Middle frontal gyrus (tissue), 1 donor: Measurements from ENCODE around the gene HIF1A.

Experiments
- DNase-seq: peaks from one replicate; pipeline ENCODE4 v3.0.0-alpha.2; 2015; ENCODE audit warnings: low spot score; ENCODE audit errors: extremely low spot score

Gene HIF1A

GRCh38 chr14:61672796-61673195 lies 22.5 kb upstream of the HIF1A start:
- DNase-seq, result no peak

- DNase-seq, result no peak
Observed at GRCh38 chr14:61673305-61673704, 22.0 kb upstream of the HIF1A start.

DNA sequence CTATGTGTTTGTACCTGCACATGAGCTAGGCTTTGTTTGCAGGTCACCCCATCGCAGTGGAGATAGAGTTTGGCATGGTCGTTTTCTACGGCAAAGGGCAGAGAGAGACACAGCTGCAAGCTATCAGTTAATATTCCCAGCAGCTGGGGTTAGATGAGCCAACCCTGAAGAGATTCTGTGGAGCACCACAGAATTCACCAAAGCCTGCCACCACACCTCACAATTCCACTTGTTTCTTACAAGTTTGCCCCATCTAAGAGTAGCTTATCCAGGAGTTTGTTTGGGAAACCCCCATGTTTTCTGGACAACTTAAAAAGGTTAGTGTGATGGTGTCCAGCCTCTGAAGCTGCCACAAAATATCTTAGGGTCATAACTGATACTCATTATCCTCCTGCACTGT lies 20.0 kb upstream of the HIF1A start:
- no peak for DNase-seq

DNA sequence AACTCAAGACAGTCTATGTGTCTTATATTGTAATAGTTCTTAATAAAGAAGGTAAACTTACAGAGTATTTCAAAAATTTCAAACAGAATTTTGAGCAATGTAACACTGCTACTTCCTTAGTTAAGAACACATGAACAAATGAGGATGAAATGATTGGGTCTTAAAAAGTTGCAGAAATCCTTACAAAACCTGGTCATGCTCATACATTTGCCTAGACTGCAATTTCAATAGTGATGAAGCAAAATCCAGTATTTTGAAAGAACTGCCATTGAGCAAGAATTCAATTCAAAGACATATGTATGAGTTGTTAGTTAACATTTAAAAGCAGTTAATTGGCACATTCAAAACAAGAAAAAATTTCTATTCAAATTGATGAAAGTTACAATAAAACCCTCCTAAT lies 17.8 kb upstream of the HIF1A start:
- no peak for DNase-seq

DNA sequence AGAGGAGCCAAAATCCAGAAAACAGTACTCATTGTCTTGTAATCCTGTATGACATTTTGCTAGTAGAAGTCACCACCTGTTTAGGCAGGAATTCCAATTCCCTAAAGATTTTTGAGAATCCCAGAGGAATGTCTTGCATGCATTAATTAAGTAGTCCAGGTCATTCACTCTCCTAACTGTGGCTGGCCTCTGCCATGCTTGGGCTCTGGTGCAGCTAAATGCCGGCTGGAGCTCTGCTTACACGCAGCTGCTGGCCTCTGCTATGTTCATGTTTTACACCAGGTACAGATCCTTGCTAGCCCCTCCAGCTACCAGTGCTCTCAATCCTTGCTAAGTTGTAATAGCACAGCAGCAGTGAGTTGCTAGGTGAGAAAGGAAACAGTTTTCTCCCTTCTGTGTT lies 16.3 kb upstream of the HIF1A start:
- no peak for DNase-seq

DNA sequence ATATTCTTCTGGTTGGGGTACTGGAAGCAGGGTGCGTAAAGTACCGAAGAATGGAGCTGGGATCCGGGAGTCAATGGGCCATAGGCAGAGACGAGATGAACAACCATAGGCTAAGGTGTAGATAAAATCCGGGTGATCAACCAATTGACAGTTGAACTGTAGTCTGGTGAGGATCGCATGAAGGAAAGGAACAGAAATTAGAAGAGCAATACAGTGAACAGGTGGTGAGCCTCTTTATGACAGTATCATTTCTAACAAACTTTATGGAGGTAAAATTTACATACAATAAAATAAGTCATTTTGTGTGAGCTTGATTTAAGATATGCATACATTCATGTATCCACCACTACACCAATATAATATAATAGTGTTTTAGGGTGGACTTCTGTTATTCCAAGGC lies 13.9 kb upstream of the HIF1A start:
- DNase-seq, result no peak

- no peak for DNase-seq
Observed at GRCh38 chr14:61683108-61683507, 12.2 kb upstream of the HIF1A start.

DNA sequence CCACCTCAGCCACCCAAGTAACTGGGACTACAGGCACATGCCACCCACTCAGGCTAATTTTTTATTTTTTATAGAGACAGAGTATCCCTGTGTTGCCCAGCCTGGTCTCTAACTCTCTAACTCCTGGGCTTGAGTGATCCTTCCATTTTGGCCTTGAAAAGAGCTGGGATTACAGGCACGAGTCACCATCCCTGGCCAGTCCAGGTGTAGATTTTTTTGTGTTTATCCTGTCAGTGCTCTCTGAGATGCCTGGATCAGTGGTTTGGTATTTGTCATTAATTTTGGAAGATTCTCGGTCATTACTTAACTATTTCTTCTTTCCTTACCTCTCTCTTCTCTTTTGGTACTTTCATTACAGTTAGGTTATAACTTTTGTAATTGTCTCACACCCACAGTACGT lies 5.3 kb upstream of the HIF1A start:
- DNase-seq, result no peak

DNA sequence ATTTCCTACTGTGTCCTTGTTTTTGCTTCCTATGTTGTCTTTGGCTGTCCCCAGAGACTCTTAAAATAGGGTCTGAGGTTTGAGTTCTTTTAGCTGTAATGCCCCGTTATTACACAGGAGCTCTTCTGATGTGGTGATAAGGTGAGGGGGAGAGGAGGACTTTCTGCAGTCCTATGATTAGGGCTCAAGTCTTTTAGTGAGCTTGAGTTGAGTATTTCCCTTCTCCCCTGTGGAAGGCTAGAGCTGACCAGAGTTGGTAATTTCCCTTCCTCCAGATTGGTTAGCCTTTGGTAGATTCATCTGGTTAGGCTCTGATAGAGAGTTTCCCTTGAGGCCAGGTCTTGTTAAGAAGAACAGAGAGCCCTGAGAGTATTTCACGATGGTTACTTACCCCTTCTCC lies 4.3 kb upstream of the HIF1A start:
- no peak for DNase-seq

GRCh38 chr14:61691495-61691894 lies 3.8 kb upstream of the HIF1A start:
- no peak for DNase-seq

DNA sequence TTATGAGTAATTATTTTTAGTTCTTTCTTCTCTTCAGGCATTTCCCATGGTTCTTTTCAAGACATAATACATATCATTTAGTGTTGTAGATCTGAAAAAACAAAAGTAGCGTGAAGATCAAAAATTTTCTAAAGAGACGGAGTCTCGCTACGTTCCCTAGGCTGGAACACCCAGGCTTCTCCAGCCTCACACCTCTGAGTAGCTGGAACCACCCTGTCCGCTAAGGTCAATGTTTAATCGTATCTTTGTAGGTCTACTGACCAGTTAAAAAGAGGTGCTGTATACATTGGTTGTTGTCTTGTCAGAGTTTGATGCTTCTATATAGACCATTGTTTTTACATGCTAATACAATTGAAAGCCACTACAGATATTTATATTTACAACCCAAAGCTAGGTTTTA lies 1.3 kb upstream of the HIF1A start:
- DNase-seq, result no peak

DNA sequence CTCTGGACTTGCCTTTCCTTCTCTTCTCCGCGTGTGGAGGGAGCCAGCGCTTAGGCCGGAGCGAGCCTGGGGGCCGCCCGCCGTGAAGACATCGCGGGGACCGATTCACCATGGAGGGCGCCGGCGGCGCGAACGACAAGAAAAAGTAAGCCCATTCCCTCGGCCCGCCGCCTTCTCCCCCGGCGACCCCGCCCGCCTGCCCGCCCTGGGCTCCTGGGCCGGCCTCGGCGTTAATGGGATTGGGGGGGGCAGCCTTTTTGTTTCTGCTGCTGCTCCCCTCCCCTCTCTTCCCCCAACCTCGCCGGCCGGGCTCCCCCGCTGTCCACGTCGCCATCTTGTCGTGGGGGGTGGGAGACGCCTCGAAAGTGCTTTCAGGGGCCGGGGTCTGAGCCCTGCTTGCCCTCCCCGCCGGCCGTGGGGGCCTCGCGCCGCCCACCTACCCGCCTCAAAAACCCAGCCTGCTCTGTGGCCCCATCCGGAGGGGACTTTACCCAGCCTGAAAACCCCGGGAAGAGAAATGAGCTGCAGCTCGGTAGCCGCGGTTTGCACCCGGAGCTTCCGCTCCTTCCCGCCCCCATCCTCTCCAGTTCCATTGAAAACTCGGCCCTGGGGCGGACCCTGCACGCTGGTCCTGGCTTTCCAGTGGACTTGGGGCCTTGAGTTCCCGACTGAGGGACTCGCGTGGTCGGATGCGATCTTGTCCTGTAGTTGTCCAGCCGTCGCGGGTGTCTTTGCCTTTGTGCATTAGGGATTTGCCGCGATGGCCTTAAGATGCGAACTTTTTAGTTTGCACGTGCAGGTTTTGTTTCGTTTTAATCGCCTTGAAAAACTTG lies 598 bp downstream of the HIF1A start:
- DNase-seq, result no peak

- no peak for DNase-seq
Observed at GRCh38 chr14:61696753-61697318, 1.5 kb downstream of the HIF1A start.

GRCh38 chr14:61698206-61698980 lies 3.1 kb downstream of the HIF1A start:
- DNase-seq, result no peak

GRCh38 chr14:61699027-61699426 lies 3.7 kb downstream of the HIF1A start:
- no peak for DNase-seq

DNA sequence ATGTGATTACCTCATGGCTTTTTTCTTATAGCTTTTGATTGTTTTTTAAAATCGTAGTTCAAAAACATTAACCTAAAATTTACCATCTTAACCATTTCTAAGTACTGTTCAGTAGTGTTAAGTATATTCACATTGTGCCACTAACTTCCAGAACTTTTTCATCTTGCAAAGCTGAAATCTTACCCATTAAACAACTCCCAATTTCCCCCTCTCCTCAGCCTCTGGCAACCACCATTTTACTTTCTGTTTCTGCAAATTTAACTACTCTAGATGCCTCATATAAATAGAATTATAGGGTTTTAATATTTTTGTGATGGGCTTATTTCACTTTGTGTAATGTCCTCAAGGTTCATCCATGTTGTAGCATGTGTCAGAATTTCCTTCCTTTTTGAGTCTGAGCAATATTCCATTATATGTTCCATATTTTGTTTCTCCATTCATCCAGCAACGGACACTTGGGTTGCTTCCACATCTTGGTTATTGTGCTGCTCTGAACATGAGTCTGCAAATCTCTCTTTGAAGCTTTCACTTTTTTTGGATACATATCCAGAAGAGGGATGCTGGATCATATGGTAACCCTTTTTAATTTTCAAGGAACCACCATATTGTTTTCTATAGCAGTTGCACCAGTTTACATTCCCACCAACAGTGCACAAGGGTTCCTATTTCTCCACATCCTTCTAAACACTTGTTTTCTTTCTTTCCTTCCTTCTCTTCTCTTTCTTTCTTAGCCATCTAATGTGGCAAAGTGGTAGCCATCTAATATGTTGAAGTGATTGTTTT lies 5.0 kb downstream of the HIF1A start:
- no peak for DNase-seq

DNA sequence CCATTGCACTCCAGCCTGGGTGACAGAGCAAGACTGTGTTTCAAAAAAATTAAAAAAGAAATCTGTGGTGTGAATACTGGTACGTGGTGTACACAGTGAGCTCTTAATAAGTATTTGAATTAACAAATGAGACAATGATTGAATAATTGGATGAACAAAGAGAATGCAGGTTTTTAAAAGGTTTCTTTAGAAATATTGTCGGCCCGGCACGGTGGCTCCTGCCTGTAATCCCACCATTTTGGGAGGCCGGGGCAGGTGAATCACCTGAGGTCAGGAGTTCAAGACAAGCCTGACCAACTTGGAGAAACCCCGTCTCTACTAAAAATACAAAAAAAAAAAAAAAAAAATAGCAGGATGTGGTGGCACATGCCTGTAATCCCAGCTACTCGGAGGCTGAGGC lies 6.6 kb downstream of the HIF1A start:
- no peak for DNase-seq

GRCh38 chr14:61703342-61704129 lies 8.2 kb downstream of the HIF1A start:
- DNase-seq, result no peak

DNA sequence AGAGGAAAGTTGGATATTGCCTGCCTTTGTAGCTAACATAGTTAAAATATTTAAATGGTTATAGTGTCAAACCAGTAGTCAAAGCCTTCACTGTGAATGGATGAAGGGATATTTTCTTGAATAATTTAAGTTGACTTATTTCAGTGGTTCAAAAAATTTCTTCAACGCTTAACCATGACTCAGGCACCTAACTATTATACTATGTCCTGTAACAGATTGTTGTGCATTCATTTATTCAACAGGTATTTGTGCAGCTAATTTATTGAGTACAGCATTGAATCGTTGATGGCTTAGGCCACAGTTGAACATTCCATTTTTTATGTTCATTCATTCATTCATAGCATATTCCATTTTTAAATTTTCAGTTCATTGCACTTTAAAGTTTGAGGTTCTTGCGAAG lies 9.2 kb downstream of the HIF1A start:
- no peak for DNase-seq

GRCh38 chr14:61705017-61705416 lies 9.7 kb downstream of the HIF1A start:
- DNase-seq, result no peak
